ENCODE results near the gene AP1G1. TPM values are rescaled to one million over a fixed set of nuclear protein-coding genes. Genes with fewer than 3 reads are reported as not detected.
"Not testable (repeated sequence)": the region's sequence is repeated elsewhere in the genome, so short reads cannot be mapped to it uniquely, and the experiment has no call there.

AP1G1 gene
- total and polyA plus RNA-seq, 2 donors from 2014 or later, result 28.0 to 111 TPM

GRCh38 chr16:71830359-71830758, 21.7 kb upstream of the AP1G1 start:
- peaks cover 0 to 5% (median 3%) of the 10 kb centered on the region in 3 donors for H3K4me1 ChIP-seq (ENCODE audit: control insufficient read depth in 2 of 3, insufficient read depth in 2 of 3, low read depth in 1 of 3, low read length in 3 of 3)
- H3K9ac ChIP-seq (ENCODE audit: low read length in 3 of 3), result no peak overlapping the region
- H3K4me3 ChIP-seq (ENCODE audit: low read length in 3 of 3), result no peak overlapping the region
- H3K36me3 ChIP-seq (ENCODE audit: control insufficient read depth in 2 of 3, insufficient read depth in 3 of 3, low read length in 3 of 3), result no peaks in the 10 kb centered on the region
- no peaks in the 10 kb centered on the region for H3K27me3 ChIP-seq (ENCODE audit: control insufficient read depth, insufficient read depth, low read length)
- H3K9me3 ChIP-seq (ENCODE audit: control insufficient read depth in 2 of 3, insufficient read depth in 1 of 3, low read length in 3 of 3), result no peaks in the 10 kb centered on the region
- no peak for FAIRE-seq
- no peak for TF ChIP-seq CTCF (IDR thresholded peaks at IDR 0.05; ENCODE audit: borderline replicate concordance, extremely low read depth, insufficient read depth)
- intact Hi-C loops (cut with DNase I), result no loop called here
- H3K27ac ChIP-seq (ENCODE audit: low read depth in 2 of 2, low read length in 2 of 2), result no peak overlapping the region
- DNase-seq, result no peak

DNA sequence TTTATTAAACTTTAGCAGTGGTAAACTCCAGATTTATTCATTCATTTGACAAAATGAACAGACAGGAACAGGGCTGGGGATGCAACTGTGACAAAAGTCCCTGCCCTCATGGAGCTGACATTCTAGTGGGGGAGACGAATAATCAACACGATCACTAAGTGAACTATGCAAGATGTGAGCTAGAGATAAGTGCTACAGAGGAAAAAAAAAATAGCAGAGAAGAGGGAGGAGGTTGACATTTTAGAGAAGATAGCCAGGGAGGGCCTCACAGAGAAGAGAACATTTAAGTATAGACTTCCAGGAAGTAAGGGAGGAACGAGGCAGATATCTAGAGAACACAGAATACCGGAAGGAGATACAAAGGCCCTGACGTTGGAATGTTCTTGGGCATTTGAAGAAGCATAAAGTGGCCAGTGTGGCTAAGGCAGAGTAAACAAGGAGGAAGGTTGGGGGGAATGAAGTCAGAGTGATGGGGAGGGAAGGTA, 17.9 kb upstream of the AP1G1 start:
- H3K27ac ChIP-seq (ENCODE audit: low read depth in 2 of 2, low read length in 2 of 2), result no peak overlapping the region
- no peaks in the 10 kb centered on the region for H3K36me3 ChIP-seq (ENCODE audit: control insufficient read depth in 2 of 3, insufficient read depth in 3 of 3, low read length in 3 of 3)
- H3K4me3 ChIP-seq (ENCODE audit: low read length in 3 of 3), result no peak overlapping the region
- intact Hi-C loops (cut with DNase I), result no loop called here
- H3K27me3 ChIP-seq (ENCODE audit: control insufficient read depth, insufficient read depth, low read length), result no peaks in the 10 kb centered on the region
- FAIRE-seq, result no peak
- H3K4me1 ChIP-seq (ENCODE audit: control insufficient read depth in 2 of 3, insufficient read depth in 2 of 3, low read depth in 1 of 3, low read length in 3 of 3), result no peaks in the 10 kb centered on the region
- H3K9me3 ChIP-seq (ENCODE audit: control insufficient read depth in 2 of 3, insufficient read depth in 1 of 3, low read length in 3 of 3), result no peaks in the 10 kb centered on the region
- TF ChIP-seq CTCF (IDR thresholded peaks at IDR 0.05; ENCODE audit: borderline replicate concordance, extremely low read depth, insufficient read depth), result no peak
- H3K9ac ChIP-seq (ENCODE audit: low read length in 3 of 3), result no peak overlapping the region
- DNase-seq, result no peak

- H3K9ac ChIP-seq (ENCODE audit: low read length in 3 of 3); FAIRE-seq; H3K36me3 ChIP-seq (ENCODE audit: control insufficient read depth in 2 of 3, insufficient read depth in 3 of 3, low read length in 3 of 3); H3K9me3 ChIP-seq (ENCODE audit: control insufficient read depth in 2 of 3, insufficient read depth in 1 of 3, low read length in 3 of 3); H3K4me3 ChIP-seq (ENCODE audit: low read length in 3 of 3); H3K4me1 ChIP-seq (ENCODE audit: control insufficient read depth in 2 of 3, insufficient read depth in 2 of 3, low read depth in 1 of 3, low read length in 3 of 3); intact Hi-C loops (cut with DNase I); DNase-seq; H3K27me3 ChIP-seq (ENCODE audit: control insufficient read depth, insufficient read depth, low read length); H3K27ac ChIP-seq (ENCODE audit: low read depth in 2 of 2, low read length in 2 of 2): not testable (repeated sequence)
Observed at GRCh38 chr16:71817155-71817500, 8.5 kb upstream of the AP1G1 start.

DNA sequence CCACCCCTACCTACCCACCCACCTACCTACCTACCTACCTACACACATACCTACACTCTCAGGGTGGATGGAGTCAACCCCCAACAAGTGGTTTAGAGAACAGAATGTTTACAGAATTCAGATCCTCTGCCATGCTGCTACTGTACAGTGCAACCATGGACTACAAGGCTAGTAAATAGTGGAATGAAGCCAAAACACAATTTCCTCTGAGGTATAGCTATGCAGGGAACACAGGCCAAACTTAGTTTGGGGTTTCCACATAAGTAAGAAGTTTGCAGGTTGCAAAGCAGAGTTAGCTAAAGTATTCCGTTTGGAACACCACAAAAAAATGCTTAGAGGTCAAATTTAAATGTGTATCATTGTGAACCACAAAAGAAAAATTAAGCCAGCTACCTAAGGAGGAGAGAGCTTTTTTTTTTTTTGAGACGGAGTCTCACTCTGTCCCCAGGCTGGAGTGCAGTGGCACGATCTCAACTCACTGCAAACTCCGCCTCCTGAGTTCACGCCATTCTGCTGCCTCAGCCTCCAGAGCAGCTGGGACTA, 2.7 kb upstream of the AP1G1 start:
- TF ChIP-seq CTCF (IDR thresholded peaks at IDR 0.05; ENCODE audit: borderline replicate concordance, extremely low read depth, insufficient read depth), result no peak
- FAIRE-seq (no peak), DNase-seq (no peak)
- no peaks in the 10 kb centered on the region for H3K4me1 ChIP-seq (ENCODE audit: control insufficient read depth in 2 of 3, insufficient read depth in 2 of 3, low read depth in 1 of 3, low read length in 3 of 3)
- intact Hi-C loops (cut with DNase I), result no loop called here
- H3K27me3 ChIP-seq (ENCODE audit: control insufficient read depth, insufficient read depth, low read length), result no peaks in the 10 kb centered on the region
- H3K27ac ChIP-seq (ENCODE audit: low read depth in 2 of 2, low read length in 2 of 2), result no peak overlapping the region
- no peaks in the 10 kb centered on the region for H3K9me3 ChIP-seq (ENCODE audit: control insufficient read depth in 2 of 3, insufficient read depth in 1 of 3, low read length in 3 of 3)
- H3K36me3 ChIP-seq (ENCODE audit: control insufficient read depth in 2 of 3, insufficient read depth in 3 of 3, low read length in 3 of 3), result no peaks in the 10 kb centered on the region
- H3K9ac ChIP-seq (ENCODE audit: low read length in 3 of 3), result no peak overlapping the region
- no peak overlapping the region for H3K4me3 ChIP-seq (ENCODE audit: low read length in 3 of 3)

- FAIRE-seq; intact Hi-C loops (cut with DNase I); H3K4me1 ChIP-seq (ENCODE audit: control insufficient read depth in 2 of 3, insufficient read depth in 2 of 3, low read depth in 1 of 3, low read length in 3 of 3); H3K9me3 ChIP-seq (ENCODE audit: control insufficient read depth in 2 of 3, insufficient read depth in 1 of 3, low read length in 3 of 3); H3K4me3 ChIP-seq (ENCODE audit: low read length in 3 of 3); H3K27me3 ChIP-seq (ENCODE audit: control insufficient read depth, insufficient read depth, low read length); H3K36me3 ChIP-seq (ENCODE audit: control insufficient read depth in 2 of 3, insufficient read depth in 3 of 3, low read length in 3 of 3): not testable (repeated sequence)
- DNase-seq, result peak in 1 of 5 donors; percentile 61
- peak overlapping the region in 1 of 3 donors; percentile 95 for H3K9ac ChIP-seq (ENCODE audit: low read length in 3 of 3)
- peak overlapping the region; percentile 94 for H3K27ac ChIP-seq (ENCODE audit: low read depth in 2 of 2, low read length in 2 of 2)
Observed at GRCh38 chr16:71810155-71810530, 1.5 kb upstream of the AP1G1 start.
